B cell (primary cell): ENCODE data around the gene EHD4.

Experiments used
- CTCF ChIP-seq: fragments of 200-600 bp; IDR thresholded peaks from one replicate; pipeline ENCODE4 v1.8.0; 2022; ENCODE audit warnings: antibody characterized with exemption, mild to moderate bottlenecking
- EZH2 ChIP-seq: IDR thresholded peaks from 2 replicates; pipeline ENCODE4 v1.6.1; 2012; ENCODE audit warnings: borderline replicate concordance, low read depth, mild to moderate bottlenecking, moderate library complexity, low read length; ENCODE audit not compliant: insufficient read depth, poor library complexity, severe bottlenecking

- TF ChIP-seq CTCF, result no peak
- no peak for TF ChIP-seq EZH2
These were observed 48.9 kb downstream of the EHD4 start for GRCh38 chr15:41923401-41923997.
